Psoas muscle (tissue), 8 donors: Measurements from ENCODE around the gene RHBDL3. TPM values are rescaled to one million over a fixed set of nuclear protein-coding genes. Genes with fewer than 3 reads are reported as not detected.

ENCODE experiments used
- ATAC-seq, 4 donors: fragments of 200-7000 bp; cut with Tn5 transposase; one replicate each; pipeline ENCODE4 v1.9.1; 2020; ENCODE audit warnings: moderate library complexity in 3 of 4, mild to moderate bottlenecking in 2 of 4
- DNase-seq, 2 donors: peaks; one replicate each; pipeline ENCODE4 v3.0.0-alpha.2; 2020
- H3K27ac ChIP-seq: fragments of 200-600 bp; one replicate; pipeline ENCODE4 v1.8.0; 2022
- H3K27me3 ChIP-seq, 3 donors: fragments of 200-600 bp in 1 of 3; one replicate each; pipeline versions ENCODE4 v1.6.1 to v1.8.0; 2013 to 2022; ENCODE audit warnings: low read length in 2 of 3, mild to moderate bottlenecking in 2 of 3, moderate library complexity in 1 of 3; ENCODE audit not compliant: insufficient read depth in 3 of 3
- H3K36me3 ChIP-seq, 2 donors: fragments of 200-600 bp in 1 of 2; one replicate each; pipeline versions ENCODE4 v1.6.1 to v1.8.0; 2013 to 2022; ENCODE audit warnings: low read depth in 1 of 2, mild to moderate bottlenecking in 1 of 2, moderate library complexity in 1 of 2; ENCODE audit not compliant: insufficient read depth in 1 of 2
- H3K4me1 ChIP-seq: fragments of 200-600 bp; one replicate; pipeline ENCODE4 v1.8.0; 2022
- H3K4me3 ChIP-seq: fragments of 200-600 bp; one replicate; pipeline ENCODE4 v1.8.0; 2022; ENCODE audit warnings: mild to moderate bottlenecking
- H3K9me3 ChIP-seq: fragments of 200-600 bp; one replicate; pipeline ENCODE4 v1.8.0; 2022
- CTCF ChIP-seq: fragments of 200-600 bp; IDR thresholded peaks from one replicate; pipeline ENCODE4 v1.8.0; 2022; ENCODE audit warnings: antibody characterized with exemption
- WGBS, 3 donors: extraction: QIAGEN DNeasy Blood & Tissue Kit; methylation state at CpG; one replicate each; pipeline versions ENCODE4 v1.1.6 to v1.1.7; 2013; 5-methylcytosine and 5-hydroxymethylcytosine counted together
- intact Hi-C, 2 donors: fragments of 100-400 bp; cut with DNase I; formaldehyde crosslinking; loops; one replicate each; pipeline versions ENCODE4 v1.11.0 to v1.14.2; 2022
- polyA plus RNA-seq, 3 donors: library from polyadenylated mRNA; stranded (reverse); fragments of 200-250 nt; gene quantifications; one replicate each; pipeline ENCODE4 v1.2.3, GENCODE V29; 2013
- total RNA-seq, 4 donors: library from RNA; stranded (reverse); fragmentation: NEBNext Ultra II Directional in 2 of 4; extraction: Animal tissue kit (Norgen Biotek cat#: 25700) in 2 of 4; gene quantifications; one replicate each; pipeline versions ENCODE4 v1.2.1 to v1.2.4, GENCODE V29; 2021 to 2023
- donor health status: healthy with polysubstance abuse.
- donor health status: DM: no; HTN: no; CAD: no; lungs with moderate emphysema.
- donor health status: Bipolar disorder and iron deficiency.
- donor health status: healthy.
- donor health status: DM: yes; HTN: yes; CAD: no.
- donor health status: DM: no; HTN: no; CAD: no.
- donor health status: DM: no; HTN: no; CAD: no.
- donor health status: DM: yes; HTN: yes; CAD: no.

RHBDL3 gene
- total and polyA plus RNA-seq, 7 donors, result 0.04 to 0.19 (median 0.12) TPM; not detected in 1

- Histone ChIP-seq H3K27me3 (no peaks in the 10 kb centered on the region), H3K4me1 (no peaks in the 10 kb centered on the region), H3K27ac (no peak overlapping the region), H3K36me3 (peaks cover 0 to 48% of the 10 kb centered on the region in 2 donors), H3K4me3 (no peak overlapping the region), H3K9me3 (no peaks in the 10 kb centered on the region)
- no peak for TF ChIP-seq CTCF
- intact Hi-C loops, result no loop called here
- WGBS, 3 donors, result 63 to 70% (median 69%) methylated on average over 9 of the region's 9 CpGs
- ATAC-seq (no peak), DNase-seq (no peak)
Observed at GRCh38 chr17:32227910-32228309, 37.7 kb upstream of the RHBDL3 start.

GRCh38 chr17:32235588-32235987 is 30.0 kb upstream of the RHBDL3 start:
- H3K27ac ChIP-seq, result no peak overlapping the region
- WGBS, 3 donors, result 74 to 93% (median 92%) methylated on average over 2 of the region's 2 CpGs
- no peak for ATAC-seq
- no peak overlapping the region for H3K4me3 ChIP-seq
- H3K4me1 ChIP-seq, result no peaks in the 10 kb centered on the region
- TF ChIP-seq CTCF, result no peak
- DNase-seq, result no peak
- no peaks in the 10 kb centered on the region for H3K27me3 ChIP-seq
- no peaks in the 10 kb centered on the region for H3K36me3 ChIP-seq
- H3K9me3 ChIP-seq, result no peaks in the 10 kb centered on the region
- intact Hi-C loops, result no loop called here

DNA sequence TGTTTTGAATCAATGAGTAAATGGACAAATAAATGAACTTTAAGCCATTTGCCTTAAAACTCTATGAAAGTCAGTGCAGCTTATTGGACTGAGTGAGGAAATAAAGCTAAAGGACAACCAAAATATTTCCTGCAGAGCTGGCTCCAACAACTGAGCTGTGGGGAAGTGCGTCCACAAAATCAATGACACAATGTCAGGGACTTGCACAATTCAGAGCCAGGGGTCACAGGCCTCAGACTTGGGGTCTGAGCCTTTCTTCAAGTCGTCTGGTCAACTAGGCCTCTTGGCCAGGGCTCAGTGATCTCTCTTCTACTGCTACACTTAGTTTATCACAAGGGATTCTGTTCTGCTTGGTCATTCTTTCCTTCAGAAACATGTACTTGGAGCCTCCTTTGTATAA is 26.2 kb upstream of the RHBDL3 start:
- intact Hi-C loops, result no loop called here
- Histone ChIP-seq H3K27ac (no peak overlapping the region), H3K4me1 (no peaks in the 10 kb centered on the region), H3K4me3 (no peak overlapping the region), H3K27me3 (no peaks in the 10 kb centered on the region), H3K36me3 (no peaks in the 10 kb centered on the region), H3K9me3 (no peaks in the 10 kb centered on the region)
- no peak for TF ChIP-seq CTCF
- no peak for ATAC-seq
- DNase-seq, result no peak
- WGBS, 3 donors, result 73 to 85% (median 78%) methylated on average over 2 of the region's 2 CpGs

GRCh38 chr17:32240750-32241149 is 24.9 kb upstream of the RHBDL3 start:
- intact Hi-C loops, result no loop called here
- Histone ChIP-seq H3K27ac (no peak overlapping the region), H3K9me3 (no peaks in the 10 kb centered on the region), H3K36me3 (no peaks in the 10 kb centered on the region), H3K4me1 (no peaks in the 10 kb centered on the region), H3K27me3 (no peaks in the 10 kb centered on the region), H3K4me3 (no peak overlapping the region)
- WGBS, 3 donors, result 50 to 67% (median 53%) methylated on average over 8 of the region's 8 CpGs
- TF ChIP-seq CTCF, result no peak
- DNase-seq (no peak), ATAC-seq (peak in 3 of 4 donors; percentile 46 to 57 (median 56))

DNA sequence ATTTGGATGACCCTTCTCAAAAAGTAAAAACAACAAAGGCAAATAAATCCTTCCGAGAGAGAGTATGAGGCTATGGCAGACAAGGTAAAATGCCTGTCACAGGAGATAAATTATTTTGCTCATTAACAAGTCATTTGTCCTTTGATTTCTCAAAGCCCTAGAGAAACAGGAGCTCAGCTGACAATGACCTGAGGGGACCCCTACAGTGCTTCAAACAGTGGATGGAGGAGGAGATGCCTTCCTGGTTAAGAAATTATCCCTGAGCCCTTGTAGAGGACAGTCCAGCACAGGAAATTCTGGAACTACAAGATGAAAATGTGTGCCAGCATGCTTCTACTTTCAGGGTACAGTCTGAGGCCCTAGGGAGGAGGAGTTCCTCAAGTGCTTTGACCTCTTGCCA is 24.0 kb upstream of the RHBDL3 start:
- intact Hi-C loops, result no loop called here
- no peaks in the 10 kb centered on the region for H3K4me1 ChIP-seq
- DNase-seq (no peak), ATAC-seq (no peak)
- H3K36me3 ChIP-seq, result no peaks in the 10 kb centered on the region
- no peaks in the 10 kb centered on the region for H3K9me3 ChIP-seq
- no peak overlapping the region for H3K4me3 ChIP-seq
- 58 to 90% (median 84%) methylated on average over 1 of the region's 1 CpG for WGBS, 3 donors
- no peaks in the 10 kb centered on the region for H3K27me3 ChIP-seq
- H3K27ac ChIP-seq, result no peak overlapping the region
- TF ChIP-seq CTCF, result no peak
